ENCODE results near the gene ABTB1. TPM values are rescaled to one million over a fixed set of nuclear protein-coding genes. Genes with fewer than 3 reads are reported as not detected.

ABTB1 gene
- total and polyA plus RNA-seq, 9 of the 15 experiments (the other 6 are each of a cell fraction or from before 2014, with no cell fraction given) = 0.04 to 2.3 (median 0.55) TPM; not detected in 1

DNA sequence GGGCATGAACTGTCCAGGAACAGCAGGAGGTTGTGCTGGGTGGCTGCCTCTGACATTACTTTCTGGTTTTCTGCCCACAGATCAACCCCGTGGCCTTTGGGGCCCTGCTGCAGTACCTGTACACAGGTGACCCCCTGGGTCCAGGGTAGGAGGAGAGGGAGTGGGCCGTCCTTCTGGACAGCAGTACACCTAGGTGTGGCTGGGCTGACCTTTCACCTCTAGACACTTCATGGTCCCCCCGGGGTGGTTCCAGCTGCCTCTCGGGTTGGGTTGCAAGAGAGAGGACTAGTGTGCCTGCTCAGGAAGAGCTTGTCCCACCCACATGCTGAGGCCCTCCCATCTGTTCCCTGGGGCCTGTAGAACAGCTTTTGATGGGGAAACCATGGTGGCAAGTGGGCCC lies 3.7 kb downstream of the ABTB1 start:
- Histone ChIP-seq H3K9ac (ENCODE audit: insufficient read depth in 1 of 2, low read depth in 2 of 2, low read length in 2 of 2) (no peak overlapping the region), H3K9me3 (replicated peaks; ENCODE audit: control insufficient read depth, insufficient read depth, low read depth, low read length) (no peaks in the 10 kb centered on the region), H3K4me2 (ENCODE audit: insufficient read depth, low read length) (no peak overlapping the region), H3K27ac (ENCODE audit: extremely low read depth, low read depth, low read length) (no peak overlapping the region), H4K20me1 (replicated peaks; ENCODE audit: control insufficient read depth, insufficient read depth, low read length) (0 out of 2 replicates have a peak, but pooled peaks cover 4% of the 10 kb centered on the region), H2AFZ (ENCODE audit: low read depth, low read length) (no peak overlapping the region), H3K9me1 (ENCODE audit: control insufficient read depth, insufficient read depth, low read length) (no peaks in the 10 kb centered on the region), H3K4me3 (no peak overlapping the region), H3K4me1 (replicated peaks in 1 of 2; ENCODE audit: control insufficient read depth in 2 of 2, insufficient read depth in 2 of 2, low read length in 2 of 2) (peaks cover 0 to 48% of the 10 kb centered on the region in 2 experiments; a peak in 2 of 5 replicates), H3K36me3 (ENCODE audit: control insufficient read depth, insufficient read depth, low read length) (no peaks in the 10 kb centered on the region), H3K27me3 (ENCODE audit: control insufficient read depth in 2 of 2, insufficient read depth in 2 of 2, low read length in 2 of 2) (no peaks in the 10 kb centered on the region), H3K79me2 (ENCODE audit: control insufficient read depth, insufficient read depth, low read length) (no peaks in the 10 kb centered on the region)
- ChIA-PET POLR2A (no interaction called here), CTCF (ENCODE audit: low intra/inter-chr PET ratio) (no interaction called here)
- no peak for DNase-seq (ENCODE audit: extremely low read depth in 1 of 4, low spot score in 3 of 4)
- in situ Hi-C loops (cut with MboI) = no loop called here
- BruUV-seq (replicated peaks) = no TSS peak
- FAIRE-seq = no peak
- 0% methylated on average over 3 of the region's 4 CpGs for WGBS (ENCODE audit: insufficient coverage, low coverage, missing lambda C conversion rate)
- ATAC-seq = no peak
- intact Hi-C loops (cut with micrococcal nuclease) = no loop called here
- TF ChIP-seq LARP7 (IDR thresholded peaks at IDR 0.05) (no peak), NR0B1 (IDR thresholded peaks at IDR 0.05; ENCODE audit: partially characterized antibody) (no peak), ZBTB7A (IDR thresholded peaks at IDR 0.05; ENCODE audit: borderline replicate concordance, control insufficient read depth, low read depth, low read length) (no peak), PRDM10 (IDR thresholded peaks at IDR 0.05; ENCODE audit: partially characterized antibody) (no peak), NR4A1 (CRISPR knock-in tag; IDR thresholded peaks at IDR 0.05) (no peak), NR4A1 (tag; IDR thresholded peaks at IDR 0.05) (no peak), POLR2AphosphoS5 (IDR thresholded peaks at IDR 0.05; ENCODE audit: control insufficient read depth, insufficient read depth, low read depth, low read length) (no peak), ETV1 (tag; conservative IDR thresholded peaks at IDR 0.05; ENCODE audit: low read depth) (no peak), SETDB1 (IDR thresholded peaks at IDR 0.05; ENCODE audit: low read length) (no peak), ZBTB49 (CRISPR knock-in tag; IDR thresholded peaks at IDR 0.05; ENCODE audit: borderline replicate concordance) (no peak), HMBOX1 (IDR thresholded peaks at IDR 0.05) (no peak), PURB (CRISPR knock-in tag; IDR thresholded peaks at IDR 0.05; ENCODE audit: low read depth) (no peak), BMI1 (IDR thresholded peaks at IDR 0.05; ENCODE audit: low read length) (no peak)
- TF ChIP-seq, protein P1, sequence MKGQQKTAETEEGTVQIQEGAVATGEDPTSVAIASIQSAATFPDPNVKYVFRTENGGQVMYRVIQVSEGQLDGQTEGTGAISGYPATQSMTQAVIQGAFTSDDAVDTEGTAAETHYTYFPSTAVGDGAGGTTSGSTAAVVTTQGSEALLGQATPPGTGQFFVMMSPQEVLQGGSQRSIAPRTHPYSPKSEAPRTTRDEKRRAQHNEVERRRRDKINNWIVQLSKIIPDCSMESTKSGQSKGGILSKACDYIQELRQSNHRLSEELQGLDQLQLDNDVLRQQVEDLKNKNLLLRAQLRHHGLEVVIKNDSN (CRISPR knock-in tag; IDR thresholded peaks at IDR 0.05) = no peak

Data from K562 (cell line).